Heart left ventricle (tissue), 13 donors: Measurements from ENCODE around the gene CNOT3.

ENCODE experiments used
- POLR2A ChIP-seq, 2 donors: fragments of 450-650 bp; IDR thresholded peaks; one replicate each; pipeline ENCODE4 v1.6.1; 2017; ENCODE audit warnings: antibody characterized with exemption in 2 of 2, mild to moderate bottlenecking in 2 of 2, moderate library complexity in 2 of 2
- TF ChIP-seq, protein P1 (sequence below), 12 donors: fragments of 200-600 bp; sonication (generic) in 4 of 12; IDR thresholded peaks; one replicate each; pipeline versions ENCODE4 v1.5.0 to v1.8.0; 2018 to 2022; ENCODE audit warnings: antibody characterized with exemption in 12 of 12, mild to moderate bottlenecking in 5 of 12
- donor health status: ischemic (EF 13 %, LVEDD 7.1; RV severe dilation, severe dysfunction).
- donor health status: DM: no; HTN: yes; CAD: no.
- donor health status: DM: no; HTN: no; CAD: no.
- donor health status: ischemic (EF 25% LVEDD 6.9; RV normal size, moderate dysfunction).
- donor health status: ischemic (EF 25% LVEDD 5.7; RV mildly dilated, moderate dysfunction).
- donor health status: ischemic (EF 35%, LVEDD 5.7; RV mildly dilated, moderate dysfunction).
- donor health status: nonischemic (EF 11% LVEDD 7.7; RV severe dilation, severe dysfunction).
- donor health status: DM: yes; HTN: yes; CAD: no.
- donor health status: PGD.
- donor health status: ischemic (EF 29% LVEDD 5.4; RV normal size, mild dysfunction).
- donor health status: nonischemic (EF 23%, LVEDD 6.1; RV moderate dilation, normal function).

DNA sequence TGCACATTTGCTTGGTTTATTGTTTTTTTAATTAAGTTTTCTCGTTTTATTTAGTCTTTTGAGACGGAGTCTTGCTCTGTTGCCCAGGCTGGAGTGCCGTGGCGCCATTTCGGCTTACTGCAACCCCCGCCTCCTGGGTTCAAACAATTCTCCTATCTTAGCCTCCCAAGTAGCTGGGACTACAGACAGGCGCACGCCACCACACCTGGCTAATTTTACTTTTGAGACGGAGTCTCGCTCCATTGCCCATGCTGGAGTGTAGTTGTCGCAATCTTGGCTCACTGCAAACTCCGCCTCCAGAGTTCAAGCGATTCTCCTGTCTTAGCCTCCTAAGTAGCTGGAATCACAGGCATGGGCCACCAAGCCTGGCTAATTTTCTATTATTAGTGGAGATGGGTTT, 64.4 kb downstream of the CNOT3 start:
- no peak for TF ChIP-seq POLR2A (IDR thresholded peaks at IDR 0.05)
- TF ChIP-seq, protein P1, sequence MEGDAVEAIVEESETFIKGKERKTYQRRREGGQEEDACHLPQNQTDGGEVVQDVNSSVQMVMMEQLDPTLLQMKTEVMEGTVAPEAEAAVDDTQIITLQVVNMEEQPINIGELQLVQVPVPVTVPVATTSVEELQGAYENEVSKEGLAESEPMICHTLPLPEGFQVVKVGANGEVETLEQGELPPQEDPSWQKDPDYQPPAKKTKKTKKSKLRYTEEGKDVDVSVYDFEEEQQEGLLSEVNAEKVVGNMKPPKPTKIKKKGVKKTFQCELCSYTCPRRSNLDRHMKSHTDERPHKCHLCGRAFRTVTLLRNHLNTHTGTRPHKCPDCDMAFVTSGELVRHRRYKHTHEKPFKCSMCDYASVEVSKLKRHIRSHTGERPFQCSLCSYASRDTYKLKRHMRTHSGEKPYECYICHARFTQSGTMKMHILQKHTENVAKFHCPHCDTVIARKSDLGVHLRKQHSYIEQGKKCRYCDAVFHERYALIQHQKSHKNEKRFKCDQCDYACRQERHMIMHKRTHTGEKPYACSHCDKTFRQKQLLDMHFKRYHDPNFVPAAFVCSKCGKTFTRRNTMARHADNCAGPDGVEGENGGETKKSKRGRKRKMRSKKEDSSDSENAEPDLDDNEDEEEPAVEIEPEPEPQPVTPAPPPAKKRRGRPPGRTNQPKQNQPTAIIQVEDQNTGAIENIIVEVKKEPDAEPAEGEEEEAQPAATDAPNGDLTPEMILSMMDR (IDR thresholded peaks at IDR 0.05) = no peak
